Nucleus accumbens (tissue), 56 donors: ENCODE results near the gene HPS5.
"Not testable (repeated sequence)": the region's sequence is repeated elsewhere in the genome, so short reads cannot be mapped to it uniquely, and the experiment has no call there.

Source experiments
- DNase-seq, 56 donors: peaks; one replicate each; lab custom pipeline; 2025; lab: John Stamatoyannopoulos, UW

The HPS5 gene

DNA sequence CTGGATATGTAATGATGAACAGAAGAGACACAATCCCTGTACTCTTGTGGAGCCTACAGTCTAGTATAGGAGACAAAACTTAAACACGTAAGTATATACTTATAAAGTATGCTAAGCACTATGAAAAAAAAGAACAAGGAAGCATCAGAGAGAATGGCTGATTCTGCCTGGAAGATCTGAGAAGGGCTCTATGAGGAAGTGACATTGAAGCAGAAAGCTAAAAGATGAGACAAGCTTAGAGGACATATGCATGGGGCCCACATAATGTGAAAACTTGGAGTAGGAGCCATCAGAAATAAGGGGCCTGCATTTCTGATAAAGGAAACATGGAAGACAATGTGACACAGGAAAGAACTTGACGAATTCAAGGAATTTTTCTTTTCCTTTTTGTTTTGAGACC, 39.3 kb downstream of the HPS5 start:
- DNase-seq: no peak

DNA sequence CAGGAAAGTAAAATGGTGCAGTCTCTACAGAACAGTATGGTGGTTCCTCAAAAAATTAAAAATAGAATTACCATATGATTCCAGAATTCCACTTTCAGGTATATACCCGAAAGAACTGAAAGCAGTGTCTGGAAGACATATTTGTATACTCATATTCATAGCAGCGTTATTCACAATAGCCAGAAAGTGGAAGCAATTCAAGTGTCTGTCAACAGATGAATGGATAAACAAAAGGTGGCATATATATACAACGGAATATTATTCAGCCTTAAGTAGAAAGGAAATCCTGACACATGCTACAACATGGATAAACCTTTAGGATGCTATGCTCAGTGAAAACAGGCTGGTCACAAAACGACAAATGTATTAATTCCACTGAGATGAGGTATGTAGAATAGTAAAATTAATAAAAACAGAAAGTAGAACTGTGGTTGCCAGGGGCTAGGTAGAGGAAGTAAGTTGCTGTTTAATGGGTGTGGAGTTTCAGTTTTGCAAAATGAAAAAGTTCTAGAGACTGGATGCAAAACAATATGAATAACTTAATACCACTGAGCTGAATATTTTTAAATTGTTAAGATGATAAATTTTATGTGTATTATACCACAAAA, 41.4 kb downstream of the HPS5 start:
- no peak for DNase-seq

DNA sequence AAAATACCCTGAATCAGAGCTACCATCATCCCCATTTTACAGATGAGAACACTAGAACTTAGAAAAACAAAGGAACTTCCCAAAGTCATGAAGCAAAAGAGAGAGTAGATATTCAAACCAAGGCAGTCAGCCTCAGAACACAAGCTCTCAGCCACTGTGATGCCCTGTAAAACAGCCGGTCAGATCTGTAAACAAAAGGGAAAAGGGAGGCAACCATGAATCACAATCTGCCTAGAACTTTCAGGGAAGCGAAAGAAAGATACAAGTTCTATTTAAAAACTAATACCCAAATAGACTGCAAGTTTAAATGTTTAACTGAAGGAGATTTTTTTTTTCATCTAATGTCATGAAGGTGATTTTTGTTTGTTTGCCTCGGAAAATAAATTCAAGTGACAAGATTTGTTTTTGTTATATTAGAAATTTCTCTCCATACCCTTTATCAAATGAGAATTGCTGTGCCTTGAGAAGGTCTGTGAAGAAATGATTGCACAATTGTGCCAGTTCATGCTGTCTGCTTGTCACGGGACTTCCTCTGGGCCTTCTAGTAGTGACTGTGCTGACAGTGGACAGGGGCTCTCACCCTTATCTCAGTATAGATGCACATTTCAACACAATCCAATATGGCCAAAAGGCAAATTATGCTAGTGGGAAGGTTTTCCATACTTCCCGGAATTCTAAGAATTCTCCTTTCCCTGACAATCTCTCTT, 44.2 kb downstream of the HPS5 start:
- peak in 3 of 56 donors; percentile 3 to 32 (median 4) for DNase-seq

DNA sequence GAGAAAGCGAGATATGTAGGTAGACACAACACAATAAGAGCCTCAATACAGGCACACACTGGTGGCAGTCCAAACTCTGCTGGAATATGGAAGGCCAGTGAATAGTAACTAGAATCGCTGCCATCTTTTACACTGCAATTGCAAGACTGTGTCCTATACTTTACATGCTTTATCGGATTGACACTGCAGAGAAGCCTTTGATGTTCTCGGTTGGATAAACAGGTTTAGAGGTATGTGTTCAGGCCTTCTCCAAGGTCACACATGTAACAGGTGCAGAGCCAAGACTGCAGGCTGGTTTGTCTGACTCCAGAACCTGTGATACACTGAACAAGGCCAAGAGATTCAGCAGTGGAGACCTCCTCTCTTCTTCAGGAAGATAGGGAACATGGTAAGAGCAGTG, 50.7 kb downstream of the HPS5 start:
- DNase-seq: no peak

DNA sequence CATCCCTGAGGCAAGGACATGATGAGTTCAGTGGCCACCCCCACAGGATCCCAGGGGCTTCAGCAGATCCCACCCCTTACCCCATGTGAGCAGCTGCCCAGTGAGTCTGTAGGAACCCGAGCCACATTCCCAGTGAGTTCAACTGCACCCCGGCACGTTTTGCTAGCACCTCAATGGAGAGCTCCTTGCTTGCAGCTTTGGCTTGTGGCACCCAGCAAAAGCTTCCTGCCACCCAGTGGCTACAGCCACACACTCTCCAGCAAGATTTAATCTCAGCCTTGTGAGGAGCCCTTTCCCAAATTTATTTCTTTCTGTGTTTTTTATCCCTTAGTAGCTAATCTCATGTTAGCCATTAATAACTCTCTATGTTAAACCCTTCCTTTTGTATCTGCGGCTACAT, 51.8 kb downstream of the HPS5 start:
- DNase-seq: no peak

DNA sequence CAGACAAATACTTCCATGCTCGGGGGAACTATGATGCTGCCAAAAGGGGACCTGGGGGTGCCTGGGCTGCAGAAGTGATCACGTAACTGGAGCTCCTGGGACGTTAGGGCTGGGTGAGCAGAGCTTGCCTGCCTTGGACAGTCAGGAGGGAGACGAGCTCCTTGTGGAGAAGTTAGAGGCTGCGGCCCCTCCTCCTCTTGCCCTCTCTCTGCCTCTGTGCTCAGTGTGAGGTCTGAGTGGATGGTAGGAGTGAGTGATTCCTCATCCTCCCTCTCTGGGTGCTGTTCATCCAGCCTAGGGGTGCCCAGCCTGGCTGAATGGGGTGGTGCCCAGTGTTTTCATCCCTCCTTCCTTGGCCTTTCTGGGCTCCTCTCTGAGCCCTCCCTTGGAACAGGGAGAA, 52.7 kb downstream of the HPS5 start:
- not testable (repeated sequence) for DNase-seq

DNA sequence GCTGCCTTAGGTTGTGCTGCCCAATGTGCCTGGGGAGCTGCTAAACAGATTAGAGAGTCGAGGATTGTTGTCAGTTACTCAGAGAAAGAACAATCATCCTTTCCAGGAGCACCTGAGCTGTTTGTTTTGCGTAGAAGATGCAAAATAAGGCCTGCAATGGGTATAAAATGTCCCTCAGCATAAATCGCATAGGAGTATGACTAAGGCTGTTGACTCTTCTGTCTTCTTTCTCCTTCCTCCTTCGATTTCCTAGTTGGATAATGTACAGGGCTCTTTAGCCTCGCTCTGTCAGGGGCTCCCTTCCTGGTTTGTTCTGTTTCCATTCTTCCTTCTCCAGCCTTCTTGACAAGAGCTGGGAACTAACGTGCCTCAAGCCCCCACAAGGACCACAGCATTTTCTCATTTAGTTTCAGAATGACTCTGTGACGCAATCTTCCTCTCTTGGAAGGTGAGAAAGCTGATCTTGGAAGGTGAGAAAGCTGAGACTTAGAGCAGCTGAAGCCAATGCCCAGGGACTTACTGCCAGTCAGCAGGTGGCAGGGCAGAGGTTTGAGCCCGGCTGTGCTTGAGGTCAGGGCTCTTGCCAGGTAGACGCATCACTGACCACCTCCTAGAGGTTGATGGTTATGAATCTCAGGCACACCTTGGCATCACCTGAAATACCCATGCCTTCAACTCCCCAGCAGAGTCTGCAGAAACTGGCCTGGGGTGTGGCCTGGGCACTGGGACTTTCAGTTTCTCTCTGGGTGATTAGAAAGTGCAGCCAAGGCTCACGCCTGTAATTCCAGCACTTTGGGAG, 54.4 kb downstream of the HPS5 start:
- not testable (repeated sequence) for DNase-seq

DNA sequence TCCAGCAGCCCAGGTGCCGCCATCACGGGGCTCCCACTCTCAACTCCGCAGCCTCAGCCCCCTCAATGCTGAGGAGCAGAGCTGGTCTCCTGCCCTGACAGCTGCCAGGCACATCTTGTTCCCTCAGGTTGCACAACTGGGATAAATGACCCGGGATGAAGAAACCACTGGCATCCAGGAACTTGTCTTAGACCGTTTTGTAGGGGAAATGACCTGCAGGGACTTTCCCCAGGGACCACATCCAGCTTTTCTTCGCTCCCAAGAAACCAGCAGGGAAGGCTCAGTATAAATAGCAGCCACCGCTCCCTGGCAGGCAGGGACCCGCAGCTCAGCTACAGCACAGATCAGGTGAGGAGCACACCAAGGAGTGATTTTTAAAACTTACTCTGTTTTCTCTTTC, 56.0 kb downstream of the HPS5 start, which contains the start of gene SAA1:
Gene SAA1, plus strand, starts transcription at position 316 of the 400 bp plus-strand sequence. CDS start 624 bp downstream, outside the sequence.
- no peak for DNase-seq

DNA sequence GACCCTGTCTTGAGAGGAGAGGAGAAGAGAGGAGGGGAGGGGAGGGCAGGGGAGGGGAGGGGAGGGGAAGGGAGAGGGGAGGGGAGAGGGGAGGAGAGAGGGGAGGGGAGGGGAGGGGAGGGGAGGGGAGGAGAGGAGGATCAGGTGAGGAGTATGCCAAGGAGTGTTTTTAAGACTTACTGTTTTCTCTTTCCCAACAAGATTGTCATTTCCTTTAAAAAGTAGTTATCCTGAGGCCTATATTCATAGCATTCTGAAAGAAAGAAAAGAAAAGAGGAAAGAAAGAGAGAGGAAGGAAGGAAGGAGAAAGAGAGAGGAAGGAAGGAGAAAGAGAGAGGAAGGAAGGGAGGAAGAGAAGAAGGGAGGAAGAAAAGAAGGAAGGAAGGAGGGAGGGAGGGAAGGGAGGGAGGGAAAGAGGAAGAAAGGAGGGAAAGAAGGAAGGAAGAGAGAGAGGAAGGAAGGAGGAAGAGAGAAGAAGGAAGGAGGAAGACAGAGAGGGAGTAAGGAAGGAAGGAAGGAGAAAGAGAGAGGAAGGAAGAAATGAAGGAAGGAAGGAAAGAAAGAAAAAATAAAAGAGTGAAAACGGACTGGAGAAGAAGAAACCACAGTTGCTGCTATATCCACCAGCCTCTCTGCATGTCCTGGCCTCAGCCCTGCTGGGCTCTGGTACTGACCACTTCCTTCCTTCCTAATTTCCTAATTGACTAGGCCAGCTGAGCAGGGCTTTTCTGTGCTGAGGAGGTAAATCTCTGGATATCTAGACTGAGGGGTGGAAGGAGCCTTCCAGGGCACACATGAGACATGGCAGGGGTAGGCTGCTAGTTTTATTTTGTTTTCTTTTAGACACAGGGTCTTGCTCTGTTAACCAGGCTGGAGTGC, 57.0 kb downstream of the HPS5 start:
- DNase-seq: no peak

DNA sequence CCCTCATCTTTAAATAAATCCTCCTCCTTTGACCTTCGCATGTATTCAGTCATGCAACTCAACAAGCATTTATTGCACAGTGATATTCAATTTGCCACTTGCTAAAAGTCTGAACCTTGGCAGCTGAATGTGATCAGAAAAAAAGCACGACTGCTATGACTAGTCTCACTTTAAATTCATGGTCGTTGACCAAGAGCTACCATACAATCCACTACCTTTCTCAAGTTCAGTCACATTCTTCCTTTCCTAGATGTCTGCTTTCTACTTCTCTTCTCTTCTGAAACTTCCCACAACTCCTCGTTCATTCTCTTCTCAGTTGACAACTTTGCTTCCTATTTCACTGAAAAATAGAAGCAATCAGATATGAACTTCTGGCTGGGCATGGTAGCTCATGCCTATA, 57.9 kb downstream of the HPS5 start:
- no peak for DNase-seq

DNA sequence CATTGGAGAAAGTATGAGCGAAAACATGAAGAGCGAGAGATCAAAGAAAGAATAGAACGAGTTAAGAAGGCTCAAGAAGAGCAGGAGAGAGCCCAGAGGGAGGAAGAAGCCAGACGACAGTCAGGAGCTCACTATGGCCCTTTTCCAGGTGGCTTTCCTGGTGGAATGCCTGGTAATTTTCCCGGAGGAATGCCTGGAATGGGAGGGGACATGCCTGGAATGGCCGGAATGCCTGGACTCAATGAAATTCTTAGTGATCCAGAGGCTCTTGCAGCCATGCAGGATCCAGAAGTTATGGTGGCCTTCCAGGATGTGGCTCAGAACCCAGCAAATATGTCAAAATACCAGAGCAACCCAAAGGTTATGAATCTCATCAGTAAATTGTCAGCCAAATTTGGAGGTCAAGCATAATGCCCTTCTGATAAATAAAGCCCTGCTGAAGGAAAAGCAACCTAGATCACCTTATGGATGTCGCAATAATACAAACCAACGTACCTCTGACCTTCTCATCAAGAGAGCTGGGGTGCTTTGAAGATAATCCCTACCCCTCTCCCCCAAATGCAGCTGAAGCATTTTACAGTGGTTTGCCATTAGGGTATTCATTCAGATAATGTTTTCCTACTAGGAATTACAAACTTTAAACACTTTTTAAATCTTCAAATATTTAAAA, 59.1 kb downstream of the HPS5 start:
- DNase-seq: not testable (repeated sequence)

DNA sequence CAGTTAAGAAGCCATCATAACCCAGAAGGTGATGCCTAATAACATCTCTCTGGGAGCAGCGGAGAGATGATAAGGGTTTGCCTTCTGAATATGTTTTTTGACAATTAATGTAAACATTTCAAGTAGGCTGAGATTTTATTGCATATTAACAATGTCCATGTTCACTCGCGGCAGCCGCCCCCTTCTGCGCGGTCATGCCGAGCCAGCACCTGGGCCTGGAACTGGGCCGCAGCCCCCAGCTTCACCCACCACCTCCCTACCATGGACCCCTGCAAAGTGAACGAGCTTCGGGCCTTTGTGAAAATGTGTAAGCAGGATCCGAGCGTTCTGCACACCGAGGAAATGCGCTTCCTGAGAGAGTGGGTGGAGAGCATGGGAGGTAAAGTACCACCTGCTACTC, 60.2 kb downstream of the HPS5 start:
- no peak for DNase-seq

DNA sequence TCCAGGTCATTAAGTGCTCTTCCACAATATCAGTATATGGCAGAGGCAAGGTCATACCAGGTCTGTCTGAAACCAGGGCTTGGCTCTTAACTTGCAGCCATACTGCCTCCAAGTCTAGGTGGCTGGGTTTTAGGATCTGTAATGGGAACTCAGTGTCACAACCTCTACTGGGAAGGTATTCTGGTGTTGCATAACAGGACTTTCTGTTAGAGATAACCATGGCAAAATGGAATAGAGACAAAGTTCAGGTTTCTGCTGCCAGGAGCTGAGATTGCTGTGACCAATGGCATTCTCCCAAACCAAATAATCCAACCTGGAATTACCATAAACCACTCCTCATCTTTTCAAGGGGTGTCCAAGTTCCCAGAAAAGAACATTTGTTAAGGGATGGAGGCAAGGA, 62.7 kb downstream of the HPS5 start:
- no peak for DNase-seq

DNA sequence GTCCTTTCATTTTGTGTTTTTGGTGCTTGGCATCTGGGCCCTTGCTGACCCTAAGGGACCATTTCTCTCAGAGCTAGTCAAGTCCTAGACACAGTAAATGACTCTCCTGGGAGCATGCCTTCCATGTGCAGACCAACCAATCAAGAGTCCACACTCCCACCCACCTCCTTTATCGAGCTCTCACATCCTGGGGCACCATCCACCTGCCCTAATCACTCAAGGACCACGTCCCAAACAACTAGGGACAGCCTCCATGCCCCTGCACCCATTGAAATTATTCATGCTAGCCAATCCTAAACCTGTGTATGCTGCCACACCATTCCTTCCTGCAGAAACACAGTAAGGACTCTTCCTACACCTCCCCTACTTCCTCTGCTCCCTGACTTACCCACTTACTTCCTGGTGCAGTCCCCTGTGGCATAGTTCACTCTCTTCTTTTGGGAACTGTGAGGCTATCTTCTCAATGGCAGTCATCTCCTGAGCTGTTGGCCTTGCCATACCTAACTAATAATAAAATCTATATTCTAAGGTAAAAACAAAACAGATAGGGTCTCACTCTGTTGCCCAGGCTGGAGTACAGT, 67.1 kb downstream of the HPS5 start:
- DNase-seq: no peak

DNA sequence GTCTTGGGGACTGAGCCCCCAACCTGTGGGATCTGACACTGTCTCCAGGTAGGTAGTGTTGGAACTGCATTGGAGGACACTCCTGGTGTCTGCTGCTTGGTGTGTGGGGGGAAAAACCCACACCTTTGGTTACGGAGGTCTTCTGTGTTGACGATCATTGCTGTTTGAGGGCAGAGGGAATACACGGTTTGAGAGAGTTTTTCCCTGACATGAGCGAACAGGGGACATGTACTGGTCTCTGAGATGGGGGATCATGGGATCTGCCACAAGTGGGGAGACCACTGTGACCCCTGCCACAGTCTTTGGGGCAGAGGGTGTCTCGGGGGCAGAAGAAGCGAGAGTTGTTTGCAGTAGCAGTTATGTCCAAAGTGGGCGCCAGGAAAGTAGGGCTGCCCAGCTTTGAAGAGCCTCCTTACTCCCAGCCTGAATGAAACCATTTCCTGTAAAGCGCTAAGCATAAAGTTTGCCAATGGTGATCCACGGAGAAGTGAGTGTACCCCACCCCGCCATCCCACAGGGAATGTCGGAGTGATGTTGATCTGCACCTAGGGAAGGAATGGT, 68.1 kb downstream of the HPS5 start:
- DNase-seq: no peak

DNA sequence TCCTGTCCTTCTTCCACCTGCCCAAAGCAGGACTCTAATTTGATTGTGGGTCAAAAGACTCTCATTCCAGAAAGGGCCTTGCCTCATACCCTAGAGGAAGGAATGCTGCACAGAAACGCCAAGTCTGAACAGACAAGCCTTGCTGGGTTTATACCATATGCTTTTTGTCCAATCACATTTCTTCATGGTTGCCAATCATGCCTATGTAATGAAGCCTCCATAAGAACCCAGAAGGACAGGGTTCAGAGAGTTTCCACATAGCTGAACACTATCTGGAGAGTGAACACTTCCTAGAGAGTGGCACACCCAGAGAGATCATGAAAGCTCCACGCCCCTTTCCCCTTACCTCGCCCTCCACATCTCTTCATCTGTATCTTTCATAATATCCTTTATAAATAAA, 68.7 kb downstream of the HPS5 start:
- DNase-seq: no peak

DNA sequence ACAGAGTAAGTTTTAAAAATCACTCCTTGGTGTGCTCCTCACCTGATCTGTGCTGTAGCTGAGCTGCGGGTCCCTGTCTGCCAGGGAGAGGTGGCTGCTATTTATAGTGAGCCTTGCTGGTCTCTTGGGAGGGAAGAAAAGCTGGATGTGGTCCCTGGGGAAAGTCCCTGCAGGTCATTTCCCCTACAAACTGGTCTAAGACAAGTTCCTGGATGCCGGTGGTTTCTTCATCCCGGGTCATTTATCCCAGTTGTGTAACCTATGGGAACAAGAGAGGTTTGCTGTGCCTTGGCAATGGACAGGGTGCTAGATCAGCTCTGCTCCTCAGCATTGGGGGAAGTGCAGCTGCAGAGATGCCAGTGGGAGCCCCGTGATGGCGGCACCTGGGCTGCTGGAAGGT, 73.4 kb downstream of the HPS5 start, which contains the start of gene SAA2:
Gene SAA2, minus strand, starts transcription at position 108 of the 400 bp plus-strand sequence. CDS start 657 bp downstream, outside the sequence.
- no peak for DNase-seq

DNA sequence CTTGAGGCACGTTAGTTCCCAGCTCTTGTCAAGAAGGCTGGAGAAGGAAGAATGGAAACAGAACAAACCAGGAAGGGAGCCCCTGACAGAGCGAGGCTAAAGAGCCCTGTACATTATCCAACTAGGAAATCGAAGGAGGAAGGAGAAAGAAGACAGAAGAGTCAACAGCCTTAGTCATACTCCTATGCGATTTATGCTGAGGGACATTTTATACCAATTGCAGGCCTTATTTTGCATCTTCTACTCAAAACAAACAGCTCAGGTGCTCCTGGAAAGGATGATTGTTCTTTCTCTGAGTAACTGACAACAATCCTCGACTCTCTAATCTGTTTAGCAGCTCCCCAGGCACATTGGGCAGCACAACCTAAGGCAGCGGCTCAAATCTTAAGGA, 74.8 kb downstream of the HPS5 start:
- DNase-seq: not testable (repeated sequence)
